ENCODE data around the gene PSME2. TPM values are rescaled to one million over a fixed set of nuclear protein-coding genes. Genes with fewer than 3 reads are reported as not detected.

Gene PSME2
- total and polyA plus RNA-seq, 2 of the 13 experiments (the other 11 are each of a cell fraction or from before 2014, with no cell fraction given): 332 to 716 TPM

DNA sequence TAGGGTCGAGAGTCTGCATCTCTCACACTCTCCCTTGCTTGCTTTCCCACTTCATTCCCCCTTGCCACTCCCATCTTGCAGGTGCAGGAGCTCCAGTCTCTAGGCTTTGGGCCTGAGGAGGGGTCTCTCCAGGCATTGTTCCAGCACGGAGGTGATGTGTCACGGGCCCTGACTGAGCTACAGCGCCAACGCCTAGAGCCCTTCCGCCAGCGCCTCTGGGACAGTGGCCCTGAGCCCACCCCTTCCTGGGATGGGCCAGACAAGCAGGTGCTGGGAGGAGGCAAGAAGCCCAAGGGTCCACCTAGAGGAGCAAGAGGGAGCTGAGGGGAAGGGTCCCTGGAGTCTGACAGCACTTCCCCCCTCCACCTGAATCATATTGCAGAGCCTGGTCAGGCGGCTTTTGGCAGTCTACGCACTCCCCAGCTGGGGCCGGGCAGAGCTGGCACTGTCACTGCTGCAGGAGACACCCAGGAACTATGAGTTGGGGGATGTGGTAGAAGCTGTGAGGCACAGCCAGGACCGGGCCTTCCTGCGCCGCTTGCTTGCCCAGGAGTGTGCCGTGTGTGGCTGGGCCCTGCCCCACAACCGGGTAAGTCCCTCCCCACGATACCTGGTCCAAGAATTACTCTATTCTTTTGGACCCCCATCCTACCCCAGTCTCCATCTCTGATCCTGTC is 5.1 kb upstream of the PSME2 start (continued):
- TF ChIP-seq ZBTB3 (CRISPR knock-in tag; IDR thresholded peaks at IDR 0.05; ENCODE audit: borderline replicate concordance, low read depth) (no peak), HIVEP1 (CRISPR knock-in tag; IDR thresholded peaks at IDR 0.05) (0 out of 2 replicates have a peak, but pooled peaks have one; percentile 18), ZNF816 (CRISPR knock-in tag; IDR thresholded peaks at IDR 0.05; ENCODE audit: borderline replicate concordance) (no peak), SETDB1 (CRISPR knock-in tag; IDR thresholded peaks at IDR 0.05; ENCODE audit: borderline replicate concordance) (no peak)

DNA sequence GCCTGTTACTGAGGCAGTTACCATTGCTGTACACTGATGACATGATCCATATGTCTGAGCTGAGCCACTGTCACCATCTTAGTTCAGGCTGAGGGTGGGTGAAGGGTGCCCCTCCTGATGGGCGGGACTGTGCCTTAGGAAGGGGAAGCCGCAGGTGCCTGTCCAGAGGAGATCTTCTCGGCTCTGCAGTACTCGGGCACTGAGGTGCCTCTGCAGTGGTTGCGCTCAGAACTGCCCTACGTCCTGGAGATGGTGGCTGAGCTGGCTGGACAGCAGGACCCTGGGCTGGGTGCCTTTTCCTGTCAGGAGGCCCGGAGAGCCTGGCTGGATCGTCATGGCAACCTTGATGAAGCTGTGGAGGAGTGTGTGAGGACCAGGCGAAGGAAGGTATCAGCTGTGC is 4.6 kb upstream of the PSME2 start:
- in situ Hi-C loops (cut with HindIII; ENCODE audit: extremely low pct_ligation_motif_present, low pct_unique_long_range_greater_than_20kb) (no loop called here), intact Hi-C loops (cut with micrococcal nuclease; ENCODE audit: unreplicated experiment) (no loop called here)
- no TSS peak for BruUV-seq (replicated peaks)
- Histone ChIP-seq H3K4me3 (replicated peaks in 1 of 3; ENCODE audit: insufficient read depth in 1 of 3, low read depth in 2 of 3, low read length in 3 of 3) (no peak overlapping the region), H3K36me3 (replicated peaks in 1 of 2; ENCODE audit: control insufficient read depth in 1 of 2, insufficient read depth in 2 of 2, low read length in 2 of 2) (peaks cover 45 to 53% of the 10 kb centered on the region in 2 experiments), H3K9ac (ENCODE audit: insufficient read depth, low read depth, low read length) (no peak overlapping the region), H2AFZ (ENCODE audit: low read length) (no peak overlapping the region), H4K20me1 (ENCODE audit: insufficient read depth, low read length) (peaks cover 7% of the 10 kb centered on the region), H3K4me2 (ENCODE audit: low read depth, low read length) (no peak overlapping the region), H3K9me3 (ENCODE audit: low read length) (no peaks in the 10 kb centered on the region), H3K27ac (ENCODE audit: extremely low read length, insufficient read depth, low read length) (no peak overlapping the region), H3K4me1 (ENCODE audit: insufficient read depth, low read length) (peaks cover 21% of the 10 kb centered on the region), H3K27me3 (ENCODE audit: control insufficient read depth in 1 of 2, insufficient read depth in 2 of 2, low read length in 2 of 2) (peaks cover 0 to 3% of the 10 kb centered on the region in 2 experiments; a peak in 1 of 5 replicates), H3K79me2 (ENCODE audit: insufficient read depth, low read length) (peaks cover 24% of the 10 kb centered on the region)
- no peak for DNase-seq (ENCODE audit: low spot score)
- FAIRE-seq: no peak
- 95% methylated on average over 9 of the region's 9 CpGs for WGBS (ENCODE audit: low lambda C conversion rate)
- no peak for ATAC-seq
- CTCF ChIA-PET (ENCODE audit: low intra/inter-chr PET ratio, low total read pairs): no interaction called here
- POLR2A ChIA-PET: interaction anchor here (1.3 to 11.8 kb wide), 5 partner anchors 8 to 37 kb away, joined by 3 to 233 read pairs (median 22); partner anchors contain the start of genes DCAF11, EMC9, IRF9 and NRL
- TF ChIP-seq, protein P1, sequence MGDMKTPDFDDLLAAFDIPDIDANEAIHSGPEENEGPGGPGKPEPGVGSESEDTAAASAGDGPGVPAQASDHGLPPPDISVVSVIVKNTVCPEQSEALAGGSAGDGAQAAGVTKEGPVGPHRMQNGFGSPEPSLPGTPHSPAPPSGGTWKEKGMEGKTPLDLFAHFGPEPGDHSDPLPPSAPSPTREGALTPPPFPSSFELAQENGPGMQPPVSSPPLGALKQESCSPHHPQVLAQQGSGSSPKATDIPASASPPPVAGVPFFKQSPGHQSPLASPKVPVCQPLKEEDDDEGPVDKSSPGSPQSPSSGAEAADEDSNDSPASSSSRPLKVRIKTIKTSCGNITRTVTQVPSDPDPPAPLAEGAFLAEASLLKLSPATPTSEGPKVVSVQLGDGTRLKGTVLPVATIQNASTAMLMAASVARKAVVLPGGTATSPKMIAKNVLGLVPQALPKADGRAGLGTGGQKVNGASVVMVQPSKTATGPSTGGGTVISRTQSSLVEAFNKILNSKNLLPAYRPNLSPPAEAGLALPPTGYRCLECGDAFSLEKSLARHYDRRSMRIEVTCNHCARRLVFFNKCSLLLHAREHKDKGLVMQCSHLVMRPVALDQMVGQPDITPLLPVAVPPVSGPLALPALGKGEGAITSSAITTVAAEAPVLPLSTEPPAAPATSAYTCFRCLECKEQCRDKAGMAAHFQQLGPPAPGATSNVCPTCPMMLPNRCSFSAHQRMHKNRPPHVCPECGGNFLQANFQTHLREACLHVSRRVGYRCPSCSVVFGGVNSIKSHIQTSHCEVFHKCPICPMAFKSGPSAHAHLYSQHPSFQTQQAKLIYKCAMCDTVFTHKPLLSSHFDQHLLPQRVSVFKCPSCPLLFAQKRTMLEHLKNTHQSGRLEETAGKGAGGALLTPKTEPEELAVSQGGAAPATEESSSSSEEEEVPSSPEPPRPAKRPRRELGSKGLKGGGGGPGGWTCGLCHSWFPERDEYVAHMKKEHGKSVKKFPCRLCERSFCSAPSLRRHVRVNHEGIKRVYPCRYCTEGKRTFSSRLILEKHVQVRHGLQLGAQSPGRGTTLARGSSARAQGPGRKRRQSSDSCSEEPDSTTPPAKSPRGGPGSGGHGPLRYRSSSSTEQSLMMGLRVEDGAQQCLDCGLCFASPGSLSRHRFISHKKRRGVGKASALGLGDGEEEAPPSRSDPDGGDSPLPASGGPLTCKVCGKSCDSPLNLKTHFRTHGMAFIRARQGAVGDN (CRISPR knock-in tag; IDR thresholded peaks at IDR 0.05): 0 out of 2 replicates have a peak, but pooled peaks have one; percentile 27
- TF ChIP-seq THYN1 (CRISPR knock-in tag; IDR thresholded peaks at IDR 0.05; ENCODE audit: borderline replicate concordance, low read depth) (no peak), ZNF274 (CRISPR knock-in tag; IDR thresholded peaks at IDR 0.05) (0 out of 2 replicates have a peak, but pooled peaks have one; percentile 34), RFX1 (IDR thresholded peaks at IDR 0.05) (peak; percentile 39; the same call in 1 of the 2 replicates), ZNF234 (CRISPR knock-in tag; conservative IDR thresholded peaks at IDR 0.05) (no peak), KLF16 (CRISPR knock-in tag; IDR thresholded peaks at IDR 0.05) (peak in 1 of 2 experiments; percentile 52; a peak in 1 of 4 replicates), ZBTB7B (CRISPR knock-in tag; IDR thresholded peaks at IDR 0.05) (no peak), RFXAP (CRISPR knock-in tag; IDR thresholded peaks at IDR 0.05; ENCODE audit: borderline replicate concordance) (no peak), CEBPB (IDR thresholded peaks at IDR 0.05; ENCODE audit: borderline replicate concordance, low read depth, low read length) (no peak), ZNF44 (CRISPR knock-in tag; IDR thresholded peaks at IDR 0.05) (no peak), ZNF788 (CRISPR knock-in tag; IDR thresholded peaks at IDR 0.05; ENCODE audit: borderline replicate concordance) (peak; percentile 21; the same call in 1 of the 2 replicates)
- TF ChIP-seq, protein P2, sequence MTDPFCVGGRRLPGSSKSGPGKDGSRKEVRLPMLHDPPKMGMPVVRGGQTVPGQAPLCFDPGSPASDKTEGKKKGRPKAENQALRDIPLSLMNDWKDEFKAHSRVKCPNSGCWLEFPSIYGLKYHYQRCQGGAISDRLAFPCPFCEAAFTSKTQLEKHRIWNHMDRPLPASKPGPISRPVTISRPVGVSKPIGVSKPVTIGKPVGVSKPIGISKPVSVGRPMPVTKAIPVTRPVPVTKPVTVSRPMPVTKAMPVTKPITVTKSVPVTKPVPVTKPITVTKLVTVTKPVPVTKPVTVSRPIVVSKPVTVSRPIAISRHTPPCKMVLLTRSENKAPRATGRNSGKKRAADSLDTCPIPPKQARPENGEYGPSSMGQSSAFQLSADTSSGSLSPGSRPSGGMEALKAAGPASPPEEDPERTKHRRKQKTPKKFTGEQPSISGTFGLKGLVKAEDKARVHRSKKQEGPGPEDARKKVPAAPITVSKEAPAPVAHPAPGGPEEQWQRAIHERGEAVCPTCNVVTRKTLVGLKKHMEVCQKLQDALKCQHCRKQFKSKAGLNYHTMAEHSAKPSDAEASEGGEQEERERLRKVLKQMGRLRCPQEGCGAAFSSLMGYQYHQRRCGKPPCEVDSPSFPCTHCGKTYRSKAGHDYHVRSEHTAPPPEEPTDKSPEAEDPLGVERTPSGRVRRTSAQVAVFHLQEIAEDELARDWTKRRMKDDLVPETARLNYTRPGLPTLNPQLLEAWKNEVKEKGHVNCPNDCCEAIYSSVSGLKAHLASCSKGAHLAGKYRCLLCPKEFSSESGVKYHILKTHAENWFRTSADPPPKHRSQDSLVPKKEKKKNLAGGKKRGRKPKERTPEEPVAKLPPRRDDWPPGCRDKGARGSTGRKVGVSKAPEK (CRISPR knock-in tag; IDR thresholded peaks at IDR 0.05; ENCODE audit: borderline replicate concordance): 0 out of 2 replicates have a peak, but pooled peaks have one; percentile 35
